Activated T-helper 1 cell treated with anti-CD3 and anti-CD28 coated beads, Interleukin-12 subunit alpha, Interleukin-12 subunit beta, Interleukin-2, Interleukin-4 antibody, amounts not matched to agents 30 ng/mL and 10 ng/mL and 1 ng/mL, durations not matched to agents 14 hours and 24 hours and 36 hours (primary cell): ENCODE measurements around the gene RNF43. TPM values are rescaled to one million over a fixed set of nuclear protein-coding genes. Genes with fewer than 3 reads are reported as not detected.

Source experiments
- DNase-seq: peaks from one replicate; pipeline ENCODE4 v3.0.0; 2021; ENCODE audit warnings: low spot score
- H3K27ac Mint-ChIP-seq: one replicate; pipeline ENCODE4 v1.8.0; 2021; ENCODE audit warnings: mild to moderate bottlenecking, mixed read lengths
- H3K27me3 Mint-ChIP-seq: one replicate; pipeline ENCODE4 v1.8.0; 2022; ENCODE audit warnings: mild to moderate bottlenecking, moderate library complexity, mixed read lengths; ENCODE audit not compliant: insufficient read depth
- H3K36me3 Mint-ChIP-seq: one replicate; pipeline ENCODE4 v1.8.0; 2021; ENCODE audit warnings: low read depth, mixed read lengths
- H3K4me1 Mint-ChIP-seq: one replicate; pipeline ENCODE4 v1.8.0; 2021; ENCODE audit warnings: low read depth, mixed read lengths
- H3K4me3 Mint-ChIP-seq: one replicate; pipeline ENCODE4 v1.8.0; 2021; ENCODE audit warnings: mild to moderate bottlenecking, moderate library complexity, mixed read lengths
- H3K9me3 Mint-ChIP-seq: one replicate; pipeline ENCODE4 v1.8.0; 2021; ENCODE audit warnings: mixed read lengths
- intact Hi-C: fragments of 100-400 bp; cut with micrococcal nuclease; formaldehyde crosslinking; loops from one replicate; pipeline ENCODE4 v1.15.1; 2024
- total RNA-seq: library from RNA; stranded (reverse); gene quantifications from 2 replicates; pipeline ENCODE4 v1.2.3, GENCODE V29; 2022

Gene RNF43
- total RNA-seq, 1 donor from 2014 or later = 0.47 TPM

DNA sequence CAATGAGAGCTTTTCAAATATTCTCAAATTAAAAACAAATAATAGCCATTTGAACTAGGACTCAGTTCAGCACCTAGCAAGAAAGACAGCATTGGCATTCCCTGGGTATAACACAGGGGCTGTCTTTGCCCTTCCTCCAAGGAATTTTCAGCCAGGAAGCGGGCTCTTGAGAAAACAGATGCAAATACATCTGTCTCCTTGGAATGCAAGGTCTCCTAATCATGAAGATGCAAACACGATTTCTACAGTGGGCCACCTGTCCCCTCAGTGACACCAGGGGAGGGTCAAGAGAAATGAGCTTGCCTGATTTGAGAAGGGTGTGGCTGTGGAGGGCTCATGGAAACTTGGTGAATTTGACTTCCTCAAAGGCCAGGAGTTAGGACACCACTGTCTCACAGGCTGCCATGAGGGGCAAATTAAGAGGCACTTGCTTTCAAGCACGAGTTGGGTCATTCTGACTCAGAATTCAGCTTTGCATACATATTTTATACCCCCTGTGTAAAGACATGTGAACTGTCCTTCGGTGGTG lies 40.8 kb downstream of the RNF43 start:
- intact Hi-C loops = no loop called here
- DNase-seq = no peak
- Mint-ChIP-seq H3K9me3 (no peaks in the 10 kb centered on the region), H3K27ac (no peak overlapping the region), H3K36me3 (peaks cover 7% of the 10 kb centered on the region), H3K4me3 (no peak overlapping the region), H3K27me3 (no peaks in the 10 kb centered on the region), H3K4me1 (peaks cover 29% of the 10 kb centered on the region)

DNA sequence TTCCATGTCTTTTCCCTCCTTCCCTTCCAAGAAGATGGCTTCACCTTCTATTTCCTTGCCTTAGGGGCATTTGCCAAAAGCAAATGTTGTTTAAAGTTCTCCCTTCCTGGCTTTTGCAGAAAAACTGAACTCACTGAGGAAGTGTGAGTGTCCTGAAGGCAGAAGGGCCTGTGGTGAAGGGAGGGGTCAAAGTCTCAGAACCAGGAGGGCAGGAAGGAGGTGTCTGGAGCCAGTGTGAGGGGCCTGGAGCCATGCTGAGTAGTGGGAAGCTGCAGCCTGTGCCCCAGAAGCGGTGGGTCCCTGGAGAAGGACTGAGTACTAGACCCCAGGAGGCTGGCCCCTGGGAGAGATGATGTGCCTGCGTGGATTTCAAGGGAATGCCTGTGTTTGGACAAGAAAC lies 41.5 kb downstream of the RNF43 start:
- intact Hi-C loops = no loop called here
- Mint-ChIP-seq H3K36me3 (peaks cover 7% of the 10 kb centered on the region), H3K4me3 (no peak overlapping the region), H3K27me3 (no peaks in the 10 kb centered on the region), H3K27ac (no peak overlapping the region), H3K9me3 (no peaks in the 10 kb centered on the region), H3K4me1 (peaks cover 24% of the 10 kb centered on the region)
- DNase-seq = no peak

DNA sequence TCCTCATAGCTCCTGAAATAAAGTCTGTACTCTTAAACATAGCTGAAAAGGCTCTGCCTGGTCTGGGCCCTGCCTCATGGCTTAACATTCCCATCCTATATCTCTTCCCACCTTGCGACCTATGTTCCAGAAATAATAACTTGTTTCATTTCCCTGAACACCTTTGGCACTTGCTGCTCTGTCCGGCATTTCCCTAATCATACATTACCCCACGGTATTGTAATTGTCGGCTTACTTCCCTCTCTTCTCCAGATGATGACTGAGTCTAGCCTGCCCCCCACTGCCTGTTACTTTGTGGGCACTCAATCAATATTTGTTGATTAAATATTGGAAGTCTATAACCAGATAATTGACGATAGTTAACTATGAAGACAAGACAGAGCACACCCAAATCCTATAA lies 42.1 kb downstream of the RNF43 start:
- H3K27me3 Mint-ChIP-seq = no peaks in the 10 kb centered on the region
- no peak for DNase-seq
- intact Hi-C loops = no loop called here
- H3K36me3 Mint-ChIP-seq = peaks cover 7% of the 10 kb centered on the region
- peaks cover 23% of the 10 kb centered on the region for H3K4me1 Mint-ChIP-seq
- no peak overlapping the region for H3K4me3 Mint-ChIP-seq
- no peak overlapping the region for H3K27ac Mint-ChIP-seq
- H3K9me3 Mint-ChIP-seq = no peaks in the 10 kb centered on the region

DNA sequence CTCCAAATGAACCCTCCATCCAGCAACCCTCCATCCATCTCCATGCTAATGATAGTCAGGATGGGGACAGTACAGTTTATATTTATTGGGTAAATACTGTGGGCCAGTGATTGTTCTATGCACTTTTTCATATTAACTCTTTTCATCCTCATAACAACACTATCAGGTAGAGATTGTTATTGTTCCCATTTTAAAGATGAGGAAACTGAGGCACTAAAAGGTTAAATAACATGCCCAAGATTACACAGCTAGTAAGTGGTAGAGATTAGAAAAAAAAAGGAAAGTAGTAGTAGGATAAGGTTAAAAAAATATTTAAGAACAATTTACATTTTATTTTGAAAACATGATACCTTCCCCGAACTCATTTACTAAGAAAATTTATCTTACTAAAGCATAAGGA lies 43.4 kb downstream of the RNF43 start:
- Mint-ChIP-seq H3K27me3 (no peaks in the 10 kb centered on the region), H3K27ac (no peak overlapping the region), H3K4me3 (no peak overlapping the region), H3K4me1 (peaks cover 15% of the 10 kb centered on the region), H3K9me3 (no peaks in the 10 kb centered on the region), H3K36me3 (peaks cover 6% of the 10 kb centered on the region)
- intact Hi-C loops = no loop called here
- no peak for DNase-seq

DNA sequence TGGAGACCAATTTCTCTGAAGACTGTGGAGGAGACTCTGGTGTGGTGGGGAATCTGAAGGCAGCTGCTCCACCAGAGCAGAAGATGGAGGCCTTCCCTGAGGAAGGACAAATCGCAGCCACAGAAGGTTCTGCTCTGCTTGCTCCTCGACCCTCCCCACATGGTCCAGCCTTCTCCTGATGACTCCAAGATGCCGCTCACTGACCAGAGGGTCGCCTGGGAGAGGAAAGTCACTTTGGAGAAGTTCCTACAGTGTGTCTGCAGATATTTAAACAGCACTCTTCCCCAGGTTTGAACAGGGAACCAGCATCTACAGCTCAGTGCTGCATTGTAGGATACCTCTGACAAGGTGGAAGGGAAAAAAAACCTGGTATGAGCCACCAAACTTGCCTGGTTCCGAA lies 44.3 kb downstream of the RNF43 start:
- Mint-ChIP-seq H3K36me3 (peaks cover 6% of the 10 kb centered on the region), H3K9me3 (no peaks in the 10 kb centered on the region), H3K27ac (no peak overlapping the region), H3K4me1 (peaks cover 9% of the 10 kb centered on the region), H3K4me3 (no peak overlapping the region), H3K27me3 (no peaks in the 10 kb centered on the region)
- no peak for DNase-seq
- intact Hi-C loops = no loop called here

DNA sequence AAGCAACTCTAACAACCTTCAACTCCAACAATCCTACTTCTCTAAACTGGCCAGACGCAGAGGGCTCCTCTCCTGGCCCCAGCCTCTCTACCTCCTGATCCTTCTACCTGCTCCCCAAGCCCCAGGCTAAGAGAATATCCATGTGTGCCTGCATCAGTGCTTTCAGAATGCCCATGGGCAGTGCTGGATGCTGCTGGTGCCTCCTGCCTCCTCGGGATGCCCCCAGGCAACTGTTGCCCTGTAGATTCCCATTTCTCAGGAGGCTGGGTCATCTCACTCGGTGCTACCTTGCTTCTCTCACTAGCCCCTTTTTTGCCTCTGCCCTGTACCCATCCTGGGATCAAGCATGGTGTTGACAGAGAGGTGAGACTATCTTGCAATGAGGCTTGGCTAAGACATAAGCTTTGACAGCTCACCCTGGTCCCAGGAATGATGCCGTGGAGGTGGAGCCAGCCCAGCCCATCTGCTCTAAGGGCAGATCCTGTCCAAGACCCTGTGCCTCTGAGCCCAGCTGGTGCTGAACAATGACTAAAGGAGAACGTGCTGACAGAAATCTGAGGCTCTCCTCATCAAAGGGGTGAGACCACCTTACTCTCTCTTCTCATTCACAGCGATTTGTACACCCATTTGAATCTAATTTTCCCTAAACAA lies 45.9 kb downstream of the RNF43 start:
- Mint-ChIP-seq H3K27me3 (no peaks in the 10 kb centered on the region), H3K4me1 (peaks cover 9% of the 10 kb centered on the region), H3K27ac (no peak overlapping the region), H3K9me3 (no peaks in the 10 kb centered on the region), H3K36me3 (peaks cover 6% of the 10 kb centered on the region), H3K4me3 (no peak overlapping the region)
- intact Hi-C loops = no loop called here
- DNase-seq = no peak

DNA sequence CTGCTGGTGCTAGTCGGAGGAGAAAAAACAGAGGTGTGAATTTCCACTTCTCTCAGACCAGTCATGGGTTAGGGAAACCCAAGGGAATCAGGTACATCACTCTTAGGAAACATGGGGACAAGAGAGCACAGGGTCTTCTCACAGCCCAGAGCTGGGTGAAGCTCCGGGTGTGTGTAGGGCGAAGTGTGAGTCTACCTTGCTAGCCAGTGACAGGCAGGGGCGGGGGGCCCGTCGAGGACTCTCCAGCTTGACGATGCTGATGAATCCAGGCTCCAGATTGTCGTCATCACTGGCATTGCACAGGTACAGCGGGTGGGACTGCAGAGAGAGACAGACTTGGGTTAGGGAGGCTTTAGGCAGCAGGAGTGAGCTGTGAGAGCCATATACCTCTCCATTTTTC lies 46.6 kb downstream of the RNF43 start:
- H3K9me3 Mint-ChIP-seq = no peaks in the 10 kb centered on the region
- no peak overlapping the region for H3K27ac Mint-ChIP-seq
- intact Hi-C loops = no loop called here
- H3K36me3 Mint-ChIP-seq = peaks cover 6% of the 10 kb centered on the region
- H3K27me3 Mint-ChIP-seq = no peaks in the 10 kb centered on the region
- no peak overlapping the region for H3K4me3 Mint-ChIP-seq
- no peak for DNase-seq
- peaks cover 9% of the 10 kb centered on the region for H3K4me1 Mint-ChIP-seq

DNA sequence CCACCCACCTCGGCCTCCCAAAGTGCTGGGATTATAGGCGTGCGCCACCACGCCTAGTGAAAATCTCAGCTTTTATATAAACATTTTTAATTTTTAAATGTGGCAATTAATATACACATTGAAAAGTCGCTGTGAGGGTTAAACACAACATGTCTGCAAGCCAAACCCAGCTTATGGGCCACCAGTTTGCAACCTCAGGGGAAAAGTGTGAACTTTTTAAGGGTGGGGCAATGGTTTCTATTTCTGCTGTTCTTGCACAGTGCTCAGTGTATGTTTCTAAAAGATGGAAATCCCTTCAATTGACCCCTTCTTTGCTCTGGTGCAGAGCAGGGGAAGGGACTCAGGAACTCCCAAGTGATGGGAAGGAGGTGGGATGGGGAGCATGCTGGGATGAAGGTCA lies 47.0 kb downstream of the RNF43 start:
- DNase-seq = no peak
- no peaks in the 10 kb centered on the region for H3K9me3 Mint-ChIP-seq
- H3K4me1 Mint-ChIP-seq = peaks cover 9% of the 10 kb centered on the region
- no peak overlapping the region for H3K4me3 Mint-ChIP-seq
- H3K36me3 Mint-ChIP-seq = peaks cover 6% of the 10 kb centered on the region
- intact Hi-C loops = no loop called here
- no peak overlapping the region for H3K27ac Mint-ChIP-seq
- H3K27me3 Mint-ChIP-seq = no peaks in the 10 kb centered on the region

DNA sequence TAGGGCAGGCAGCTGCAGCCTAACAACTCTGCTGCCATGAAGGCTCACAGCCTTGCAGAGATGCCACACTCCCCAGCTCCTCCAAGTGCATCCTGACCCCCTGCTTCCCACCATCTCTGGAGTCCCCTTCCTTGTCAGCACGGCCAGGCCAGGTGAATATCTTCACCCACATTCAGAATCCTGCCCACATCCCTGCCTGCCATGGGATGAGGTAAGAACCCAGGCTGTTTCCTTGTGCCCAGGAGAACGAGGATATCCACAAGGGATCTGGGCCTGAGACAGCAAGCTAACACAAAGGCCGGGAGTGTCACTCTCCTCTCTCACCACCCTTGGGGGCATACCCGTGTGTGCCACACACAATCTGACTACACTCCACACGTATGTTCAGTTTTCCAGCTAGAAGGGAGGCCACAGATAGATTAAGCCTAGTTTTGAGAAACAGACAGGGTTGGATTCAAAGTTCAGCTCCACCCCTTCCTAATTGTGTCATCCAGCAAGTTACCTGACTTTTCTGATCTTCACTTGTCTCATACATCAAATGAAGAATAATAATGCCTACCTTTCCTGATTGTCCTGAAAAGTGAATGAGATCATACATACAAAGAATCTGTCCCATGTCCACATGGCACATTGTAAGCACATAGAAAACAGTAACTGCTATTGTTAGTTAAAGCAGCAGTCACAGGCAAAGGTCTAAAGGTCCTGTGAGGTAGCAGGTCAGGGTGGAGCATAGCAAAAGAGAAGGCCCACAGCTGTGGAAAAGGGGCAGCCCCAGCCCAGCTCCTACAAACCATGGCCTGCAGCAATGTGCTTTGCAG lies 47.9 kb downstream of the RNF43 start:
- Mint-ChIP-seq H3K27ac (no peak overlapping the region), H3K4me1 (peaks cover 9% of the 10 kb centered on the region), H3K27me3 (no peaks in the 10 kb centered on the region), H3K36me3 (peaks cover 2% of the 10 kb centered on the region), H3K4me3 (no peak overlapping the region), H3K9me3 (no peaks in the 10 kb centered on the region)
- DNase-seq = no peak
- intact Hi-C loops = loop anchor here (5.0 kb wide), 1 partner anchor 33 kb away; no protein-coding TSS in a partner anchor

DNA sequence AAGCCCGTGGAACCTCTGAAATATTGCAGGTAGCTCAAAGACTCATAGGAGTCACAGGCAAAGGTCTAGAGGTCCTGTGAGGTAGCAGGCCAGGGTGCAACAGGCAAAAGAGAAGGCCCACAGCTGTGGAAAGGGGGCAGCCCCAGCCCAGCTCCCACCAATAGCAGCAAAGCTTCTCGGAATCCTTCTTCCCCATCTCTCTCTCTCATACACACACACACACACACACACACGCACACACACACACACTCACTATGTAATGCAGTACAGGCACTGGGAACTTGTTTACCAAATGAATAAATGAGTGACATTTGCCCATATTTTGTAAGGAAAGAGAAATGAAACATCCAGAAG lies 48.5 kb downstream of the RNF43 start:
- H3K9me3 Mint-ChIP-seq = no peaks in the 10 kb centered on the region
- DNase-seq = no peak
- intact Hi-C loops = loop anchor here (5.0 kb wide), 1 partner anchor 33 kb away; no protein-coding TSS in a partner anchor
- no peak overlapping the region for H3K4me3 Mint-ChIP-seq
- peaks cover 1% of the 10 kb centered on the region for H3K36me3 Mint-ChIP-seq
- no peaks in the 10 kb centered on the region for H3K27me3 Mint-ChIP-seq
- H3K4me1 Mint-ChIP-seq = peaks cover 9% of the 10 kb centered on the region
- H3K27ac Mint-ChIP-seq = no peak overlapping the region

Other genes starting within 250 kb of the RNF43 start
- gene EPX, start 224.8 kb downstream of the RNF43 start, total RNA-seq = not detected in 2 replicates
- 18.8 and 23.3 TPM in 2 replicates for gene MKS1, start 198.3 kb downstream of the RNF43 start, total RNA-seq
- not detected in 2 replicates for gene LPO, start 178.9 kb downstream of the RNF43 start, total RNA-seq
- gene MPO, start 136.6 kb downstream of the RNF43 start, total RNA-seq = not detected in 2 replicates
- 31.4 and 35.1 TPM in 2 replicates for gene TSPOAP1, start 88.7 kb downstream of the RNF43 start, total RNA-seq
- gene SUPT4H1, start 65.3 kb downstream of the RNF43 start, total RNA-seq = 138 and 142 TPM in 2 replicates
- 1.1 and 1.2 TPM in 2 replicates for gene HSF5, start 70.9 kb upstream of the RNF43 start, total RNA-seq
- gene MTMR4, start 97.1 kb upstream of the RNF43 start, total RNA-seq = 77.4 and 83.3 TPM in 2 replicates